HG03521 (cell line): ENCODE data around the gene NALCN.

Experiments used
- ATAC-seq: cut with Tn5 transposase; IDR thresholded peaks from one replicate; pipeline ENCODE4 v1.9.1; 2021; ENCODE audit warnings: mild to moderate bottlenecking, moderate library complexity; ENCODE audit not compliant: unreplicated experiment

Gene NALCN

DNA sequence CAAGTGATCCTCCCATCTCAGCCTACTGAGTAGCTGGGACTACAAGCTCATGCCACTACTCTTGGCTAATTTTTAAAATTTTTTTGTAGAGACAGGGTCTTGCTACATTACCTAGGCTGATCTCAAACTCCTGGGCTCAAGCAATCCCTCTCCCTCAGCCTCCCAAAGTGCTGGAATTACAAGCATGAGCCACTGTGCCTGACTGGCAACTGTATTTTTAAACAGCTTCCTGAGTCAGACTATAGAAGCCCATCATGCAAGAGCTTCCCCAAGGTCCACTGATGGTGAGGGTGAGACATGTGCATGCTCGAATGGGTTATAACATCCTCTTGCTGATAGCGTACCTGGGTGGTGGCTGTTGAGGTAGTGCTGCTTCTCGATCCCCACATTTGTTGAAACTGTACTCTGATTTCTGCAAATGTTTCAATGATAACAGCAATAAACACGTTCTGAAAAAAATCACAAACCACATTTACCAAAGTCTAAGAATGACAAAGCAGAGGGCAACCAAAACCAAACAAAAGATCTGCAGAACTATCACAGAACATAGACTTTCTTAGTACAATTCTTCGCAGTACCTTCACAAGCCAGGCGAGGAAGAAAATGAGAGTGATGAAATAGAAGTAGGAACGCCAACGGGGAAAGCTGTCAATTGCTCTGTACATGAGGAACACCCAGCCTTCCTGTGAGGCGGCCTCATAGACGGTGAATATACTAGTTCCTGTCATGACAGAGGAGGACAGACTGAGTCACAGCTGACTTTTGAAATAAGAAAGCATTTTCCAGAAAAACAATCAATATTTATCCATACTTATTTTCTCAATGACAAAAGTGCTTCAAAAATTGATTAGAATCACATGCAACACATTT, 124.4 kb downstream of the NALCN start:
- ATAC-seq = no peak

- ATAC-seq = no peak
These were observed 125.1 kb downstream of the NALCN start for GRCh38 chr13:101291206-101291605.

DNA sequence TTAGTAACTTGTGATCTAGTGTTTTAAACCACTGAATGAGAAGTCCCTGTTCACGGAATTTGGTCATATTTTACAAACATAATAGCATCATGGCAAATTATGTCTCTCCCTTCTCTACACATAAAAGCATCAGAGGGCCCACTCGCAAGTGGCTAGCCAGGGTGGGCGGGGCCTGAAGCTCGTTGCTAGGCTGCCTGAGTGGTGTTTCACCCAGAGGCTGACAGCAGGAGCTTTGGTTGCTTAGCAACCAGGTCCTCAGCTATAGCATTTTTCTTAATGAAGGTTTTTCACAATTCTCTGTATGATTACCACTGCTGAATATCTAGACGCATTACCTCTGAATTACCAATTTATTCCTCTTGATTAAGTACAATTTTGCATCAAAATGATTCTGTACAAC, 126.5 kb downstream of the NALCN start:
- no peak for ATAC-seq

- ATAC-seq = no peak
These were observed 132.5 kb downstream of the NALCN start for GRCh38 chr13:101283782-101284181.

GRCh38 chr13:101272886-101273285, 143.4 kb downstream of the NALCN start:
- ATAC-seq = no peak

GRCh38 chr13:101271681-101272245, 144.5 kb downstream of the NALCN start:
- ATAC-seq = no peak

GRCh38 chr13:101267656-101268055, 148.7 kb downstream of the NALCN start:
- ATAC-seq = no peak

DNA sequence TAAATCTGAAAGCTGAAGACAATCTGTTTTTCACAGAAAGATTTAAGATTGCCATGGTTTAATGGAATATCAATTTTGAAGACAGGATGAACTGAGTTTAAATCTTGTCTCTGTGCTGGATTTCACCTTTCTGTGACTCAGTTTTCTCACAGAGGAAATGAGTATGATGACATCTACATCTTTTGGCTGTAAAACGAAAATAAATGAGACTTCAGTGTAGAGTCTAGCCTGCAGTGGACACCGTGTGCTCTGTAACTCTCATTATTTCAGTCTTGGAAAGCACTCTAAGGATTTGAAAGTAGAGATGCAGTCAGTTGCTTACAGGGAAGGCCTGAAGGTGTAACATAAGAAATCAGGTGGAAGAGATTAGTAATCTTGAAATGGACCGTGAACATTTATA, 150.4 kb downstream of the NALCN start:
- no peak for ATAC-seq

DNA sequence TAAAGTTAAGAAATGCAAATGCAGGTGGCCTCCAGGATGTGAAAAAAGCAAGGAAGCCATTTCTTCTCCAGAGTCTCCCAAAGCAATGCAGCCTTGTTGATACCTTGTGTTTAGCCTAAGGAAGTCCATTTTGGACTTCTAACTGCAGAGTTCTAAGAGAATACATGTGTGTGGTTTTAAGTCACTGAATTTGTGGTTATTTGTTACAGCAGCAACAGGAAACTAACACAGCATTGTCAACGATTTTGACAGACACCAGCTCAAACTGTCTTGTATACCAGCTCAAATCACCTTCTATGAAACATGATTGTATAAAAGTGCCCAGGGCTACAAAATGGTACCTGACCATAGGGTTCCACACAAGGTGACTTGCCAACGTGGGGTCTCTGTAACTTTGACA, 151.4 kb downstream of the NALCN start:
- ATAC-seq = no peak

- ATAC-seq = peak; percentile 57
These were observed 154.0 kb downstream of the NALCN start for GRCh38 chr13:101262306-101262705.

- no peak for ATAC-seq
These were observed 157.8 kb downstream of the NALCN start for GRCh38 chr13:101258509-101258908.

- peak; percentile 93 for ATAC-seq
These were observed 158.2 kb downstream of the NALCN start for GRCh38 chr13:101258071-101258470.

DNA sequence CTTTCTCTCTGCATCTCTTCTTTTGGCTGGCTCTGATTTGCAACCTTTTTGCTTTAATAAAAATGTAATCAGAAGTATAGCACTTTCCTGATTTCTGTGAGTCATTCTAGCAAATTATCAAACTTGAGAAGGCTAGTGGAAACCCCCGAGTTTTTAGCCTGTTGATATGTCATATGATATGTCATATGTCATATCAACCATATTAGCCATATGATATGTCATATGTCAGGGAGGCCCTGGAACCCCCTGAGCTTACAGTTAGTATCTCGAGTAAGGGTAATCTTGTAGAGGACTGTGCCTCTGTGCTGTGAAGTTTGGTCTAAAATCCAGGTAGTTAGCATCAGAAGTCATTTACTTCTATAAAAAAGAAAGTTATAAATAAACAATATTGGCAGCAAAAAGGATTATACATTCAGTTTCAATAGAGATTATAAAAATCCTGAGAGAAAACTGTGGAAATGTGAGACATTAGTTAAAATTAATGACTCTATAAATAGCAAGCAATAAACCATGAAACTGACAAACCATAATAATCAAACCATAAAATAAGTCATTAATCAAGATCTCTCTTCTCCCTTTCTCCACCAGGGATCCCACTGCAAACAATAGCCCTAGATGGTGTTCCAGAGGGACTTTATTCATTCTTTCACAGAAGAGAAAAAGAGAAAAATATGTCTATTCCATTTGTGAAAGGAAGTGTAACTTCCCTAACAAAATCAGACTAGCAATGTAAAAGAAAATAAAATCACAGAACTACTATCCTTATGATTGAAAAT, 167.4 kb downstream of the NALCN start:
- ATAC-seq = no peak

DNA sequence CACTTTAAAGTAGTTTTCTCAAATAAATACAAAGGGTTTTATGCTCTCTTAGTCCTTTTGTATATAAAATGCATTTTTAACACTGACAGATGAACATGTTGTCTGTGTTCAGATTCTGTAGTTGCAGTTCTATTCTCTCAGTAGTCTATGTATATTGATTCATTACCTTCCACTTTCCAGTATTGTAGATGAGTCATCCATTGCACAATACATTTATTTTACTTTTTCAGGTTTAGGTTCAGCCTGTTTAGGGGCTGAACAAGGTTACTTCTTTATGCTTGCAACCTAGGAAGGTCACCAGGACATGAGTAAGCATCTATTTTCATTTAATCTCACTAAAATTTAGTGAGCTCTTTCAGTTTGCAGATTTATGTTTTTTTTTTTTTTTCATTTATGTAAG, 173.6 kb downstream of the NALCN start:
- no peak for ATAC-seq

DNA sequence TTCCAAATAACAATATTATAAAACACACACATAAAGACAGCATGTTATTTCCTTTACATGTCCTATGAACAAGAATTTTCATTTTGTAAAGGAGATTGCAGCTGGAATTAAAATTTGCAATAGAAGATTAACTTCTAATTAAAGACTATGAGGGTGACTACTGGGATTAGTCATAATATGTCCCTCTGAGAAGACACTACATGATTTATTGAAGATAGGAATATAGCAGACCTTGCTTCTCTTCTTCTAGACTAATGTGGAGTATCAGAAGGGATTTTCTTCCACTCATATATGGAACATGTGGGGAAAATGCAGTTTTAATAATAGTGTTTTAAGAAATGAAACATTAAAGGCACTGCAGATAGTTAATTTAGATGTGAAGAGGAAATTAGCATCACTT, 177.8 kb downstream of the NALCN start:
- no peak for ATAC-seq

DNA sequence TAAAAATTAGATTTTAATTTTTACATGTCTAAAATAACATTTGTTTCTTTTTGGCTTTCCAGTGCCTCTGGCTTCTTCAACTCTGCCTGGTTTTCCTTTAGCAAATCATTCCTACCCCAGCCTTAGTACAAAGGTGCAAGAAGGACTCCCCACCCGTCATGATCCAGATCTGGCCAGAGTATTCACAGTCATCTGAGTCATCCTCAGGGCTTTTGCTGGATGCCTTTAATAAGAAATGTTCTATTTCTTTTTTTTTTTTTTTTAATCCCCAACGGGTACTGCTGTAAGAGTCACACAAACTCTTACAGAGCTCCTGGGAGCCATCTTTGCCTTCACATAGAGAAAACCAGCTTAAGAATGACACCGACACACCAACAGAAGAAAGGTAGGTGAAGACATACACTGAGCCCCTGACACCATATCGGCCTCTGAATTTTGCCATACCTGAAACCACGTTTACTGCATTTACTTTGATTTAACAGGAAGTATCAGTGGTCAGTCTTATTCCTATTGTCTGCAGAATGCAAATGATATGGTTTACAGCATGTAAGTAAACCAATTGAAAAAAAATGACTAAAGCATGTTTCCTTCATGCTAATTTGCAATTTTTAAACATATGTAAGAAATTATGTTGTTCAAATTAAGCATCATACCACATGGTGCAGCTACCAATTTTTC, 184.4 kb downstream of the NALCN start:
- ATAC-seq = no peak

DNA sequence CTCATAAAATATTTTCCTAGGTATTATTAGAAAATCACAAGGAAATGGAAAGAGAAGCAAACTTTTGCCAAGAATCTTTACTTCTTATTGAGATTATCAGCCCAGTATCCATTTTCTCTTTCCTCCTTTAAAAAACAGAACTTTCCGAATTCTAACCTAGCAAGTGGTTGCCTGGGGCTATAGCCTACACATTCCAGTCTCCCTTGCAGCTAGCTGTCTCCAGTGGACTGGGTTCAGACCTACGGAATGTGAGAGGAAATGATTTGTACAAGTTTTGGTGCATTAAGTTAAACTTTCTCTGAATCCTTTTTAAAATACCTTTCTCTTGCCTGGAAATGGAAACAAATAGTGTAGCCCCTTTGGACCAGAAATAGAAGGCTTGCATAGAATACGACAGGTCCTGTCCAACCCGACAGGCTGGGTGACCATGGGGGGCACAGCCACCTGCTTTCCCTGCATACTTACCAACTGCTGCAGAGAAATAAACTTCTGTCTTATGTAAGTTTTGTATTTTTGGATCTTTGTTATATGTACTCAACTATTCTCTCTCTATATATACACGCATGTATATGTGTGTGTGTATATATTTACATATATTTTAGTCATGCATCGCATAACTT, 185.9 kb downstream of the NALCN start:
- ATAC-seq = no peak

- ATAC-seq = no peak
These were observed 196.6 kb downstream of the NALCN start for GRCh38 chr13:101219609-101220265.

- no peak for ATAC-seq
These were observed 197.8 kb downstream of the NALCN start for GRCh38 chr13:101218484-101218883.

DNA sequence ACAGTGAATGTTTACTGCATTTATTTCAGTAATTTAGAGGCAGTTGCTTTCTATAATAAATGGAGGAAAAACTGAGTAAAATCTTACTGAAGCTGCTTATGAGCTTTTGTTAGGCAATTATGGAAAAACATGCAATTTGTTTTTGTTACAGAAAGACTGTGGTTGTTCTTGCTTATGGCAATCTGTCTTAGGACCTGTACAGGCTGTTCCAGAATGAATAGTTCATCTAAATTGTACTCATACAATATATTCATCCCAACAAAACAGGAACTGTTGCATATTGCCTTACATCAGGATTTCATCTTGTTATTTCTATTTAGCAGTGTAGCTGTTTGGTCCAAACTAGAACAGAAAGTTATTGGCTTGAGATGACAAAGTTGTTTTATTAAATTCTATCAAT, 199.2 kb downstream of the NALCN start:
- no peak for ATAC-seq
